KMS-11 (cell line): ENCODE measurements around the gene CRACDL.

Experiments used
- H2AFZ ChIP-seq: fragments of 200-600 bp; sonication (generic); 2 replicates; pipeline ENCODE4 v1.6.1; 2016; ENCODE audit warnings: antibody characterized with exemption, mixed run types, low read depth
- H3K27ac ChIP-seq: fragments of 200-600 bp; sonication (generic); 2 replicates; pipeline ENCODE4 v1.6.1; 2016; ENCODE audit warnings: mild to moderate bottlenecking, mixed run types
- H3K27me3 ChIP-seq: fragments of 200-600 bp; sonication (generic); 2 replicates; pipeline ENCODE4 v1.6.1; 2017; ENCODE audit warnings: mild to moderate bottlenecking, low read depth, mixed run types, moderate library complexity; ENCODE audit not compliant: insufficient read depth
- H3K36me3 ChIP-seq: fragments of 200-600 bp; sonication (generic); 2 replicates; pipeline ENCODE4 v1.6.1; 2017; ENCODE audit warnings: mild to moderate bottlenecking, mixed run types; ENCODE audit not compliant: insufficient read depth
- H3K4me1 ChIP-seq: fragments of 200-600 bp; sonication (generic); 2 replicates; pipeline ENCODE4 v1.6.1; 2016; ENCODE audit warnings: mild to moderate bottlenecking, low read depth, mixed run types; ENCODE audit not compliant: poor library complexity, severe bottlenecking
- H3K4me2 ChIP-seq: fragments of 200-600 bp; sonication (generic); 2 replicates; pipeline ENCODE4 v1.7.0; 2016; ENCODE audit warnings: mild to moderate bottlenecking, mixed run types
- H3K4me3 ChIP-seq: fragments of 200-600 bp; sonication (generic); IDR thresholded peaks from 2 replicates; pipeline ENCODE4 v1.6.1; 2017; ENCODE audit warnings: low read depth, low read length, mixed read lengths; ENCODE audit not compliant: insufficient read depth
- H3K79me2 ChIP-seq: fragments of 200-600 bp; sonication (generic); 2 replicates; pipeline ENCODE4 v1.6.1; 2016; ENCODE audit warnings: low read depth, mixed run types; ENCODE audit not compliant: insufficient read depth
- H3K9ac ChIP-seq: fragments of 200-600 bp; sonication (generic); 2 replicates; pipeline ENCODE4 v1.6.1; 2016; ENCODE audit warnings: mild to moderate bottlenecking, mixed run types
- H4K20me1 ChIP-seq: fragments of 200-600 bp; sonication (generic); 2 replicates; pipeline ENCODE4 v1.6.1; 2016; ENCODE audit warnings: mild to moderate bottlenecking, mixed run types; ENCODE audit not compliant: insufficient read depth
- CTCF ChIP-seq: fragments of 200-600 bp; sonication (generic); conservative IDR thresholded peaks from 2 replicates; pipeline ENCODE4 v1.6.1; 2017; ENCODE audit warnings: low read depth, mild to moderate bottlenecking, antibody characterized with exemption, low read length, moderate library complexity, mixed read lengths

The CRACDL gene

GRCh38 chr2:98775146-98775986 is 160.7 kb downstream of the CRACDL start:
- no peak overlapping the region for H3K4me2 ChIP-seq
- peaks cover 12% of the 10 kb centered on the region for H3K4me1 ChIP-seq
- no peak overlapping the region for H3K4me3 ChIP-seq
- H3K9ac ChIP-seq: no peak overlapping the region
- no peaks in the 10 kb centered on the region for H3K27me3 ChIP-seq
- no peaks in the 10 kb centered on the region for H4K20me1 ChIP-seq
- no peak overlapping the region for H2AFZ ChIP-seq
- no peak overlapping the region for H3K27ac ChIP-seq
- no peaks in the 10 kb centered on the region for H3K36me3 ChIP-seq
- TF ChIP-seq CTCF: no peak
- no peaks in the 10 kb centered on the region for H3K79me2 ChIP-seq

DNA sequence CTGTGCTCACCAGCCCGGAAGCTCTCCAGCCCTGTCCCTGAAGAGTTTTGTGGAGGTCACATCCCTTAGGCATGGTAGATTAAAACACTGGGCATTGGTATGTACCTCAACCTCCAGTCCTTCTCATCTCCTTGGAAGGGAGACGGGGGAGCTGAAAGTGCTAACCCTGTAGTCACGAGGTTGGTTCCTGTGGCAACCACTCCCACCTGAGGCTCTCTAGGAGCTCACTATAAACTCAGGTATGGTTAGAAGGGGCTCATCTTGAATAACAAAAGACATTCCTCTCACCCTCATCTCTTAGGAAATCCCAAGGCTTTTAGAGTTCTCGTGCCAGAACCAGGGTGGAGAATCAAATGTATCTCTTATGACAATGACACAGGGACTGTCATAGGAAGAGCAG is 162.1 kb downstream of the CRACDL start:
- Histone ChIP-seq H3K9ac (no peak overlapping the region), H3K27me3 (no peaks in the 10 kb centered on the region), H4K20me1 (no peaks in the 10 kb centered on the region), H3K4me3 (no peak overlapping the region), H3K4me2 (no peak overlapping the region), H3K27ac (no peak overlapping the region), H3K4me1 (peaks cover 21% of the 10 kb centered on the region), H2AFZ (no peak overlapping the region), H3K36me3 (no peaks in the 10 kb centered on the region), H3K79me2 (no peaks in the 10 kb centered on the region)
- TF ChIP-seq CTCF: no peak

DNA sequence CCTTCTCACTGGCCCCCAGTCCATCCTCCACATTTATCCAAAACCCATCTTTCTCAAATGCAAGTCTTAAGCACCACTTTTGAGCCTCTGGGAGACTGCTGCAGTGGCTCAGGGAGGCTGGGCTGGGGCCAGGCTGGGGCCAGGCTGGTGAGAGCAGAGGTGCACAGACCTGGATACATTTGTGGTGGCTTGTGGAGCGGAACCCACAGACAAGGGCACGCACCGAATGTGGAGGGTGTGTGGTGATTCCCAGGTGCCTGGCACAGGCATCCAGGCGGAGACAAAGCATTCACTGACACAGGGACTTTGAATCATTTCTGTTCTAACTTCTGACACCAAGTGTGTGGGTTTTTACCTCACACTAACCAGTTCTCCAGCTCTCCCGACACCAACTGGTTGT is 162.9 kb downstream of the CRACDL start:
- Histone ChIP-seq H3K9ac (no peak overlapping the region), H3K4me1 (peaks cover 28% of the 10 kb centered on the region), H3K36me3 (no peaks in the 10 kb centered on the region), H3K4me3 (no peak overlapping the region), H3K4me2 (no peak overlapping the region), H3K79me2 (no peaks in the 10 kb centered on the region), H2AFZ (no peak overlapping the region), H4K20me1 (no peaks in the 10 kb centered on the region), H3K27ac (no peak overlapping the region), H3K27me3 (no peaks in the 10 kb centered on the region)
- TF ChIP-seq CTCF: no peak

DNA sequence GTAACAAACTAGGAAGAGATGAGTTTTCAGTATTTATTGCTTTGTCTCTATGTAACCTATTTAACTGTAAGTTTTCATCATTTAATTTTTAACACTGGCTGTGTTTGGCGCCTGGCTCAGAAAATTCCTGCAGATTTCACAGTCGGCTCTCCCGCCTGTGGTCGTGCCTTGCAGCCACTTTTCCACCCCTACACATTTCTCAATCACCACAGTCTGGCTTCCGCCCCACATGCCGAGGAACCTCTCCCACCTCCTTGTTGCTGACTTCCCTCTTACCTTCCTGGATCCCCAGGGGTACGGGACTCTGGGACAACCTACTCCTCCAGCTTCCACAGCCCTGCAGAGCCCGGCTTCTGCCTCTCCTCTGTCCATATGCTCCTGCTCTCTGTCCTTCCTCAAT is 163.5 kb downstream of the CRACDL start:
- Histone ChIP-seq H3K36me3 (no peaks in the 10 kb centered on the region), H3K4me2 (no peak overlapping the region), H2AFZ (no peak overlapping the region; the same call in 1 of the 2 replicates), H3K4me3 (peak overlapping the region; percentile 21), H3K79me2 (no peaks in the 10 kb centered on the region), H3K27ac (no peak overlapping the region), H3K9ac (no peak overlapping the region), H4K20me1 (no peaks in the 10 kb centered on the region), H3K4me1 (peaks cover 34% of the 10 kb centered on the region), H3K27me3 (no peaks in the 10 kb centered on the region)
- no peak for TF ChIP-seq CTCF
